ENCODE results near the gene MSI2.

- TF ChIP-seq SP1 (CRISPR knock-in tag; IDR thresholded peaks at IDR 0.05) (no peak), MXI1 (IDR thresholded peaks at IDR 0.05; ENCODE audit: low read depth, low read length) (no peak), ZBTB7A (IDR thresholded peaks at IDR 0.05; ENCODE audit: borderline replicate concordance, control insufficient read depth, low read depth, low read length) (no peak), ZNF764 (CRISPR knock-in tag; IDR thresholded peaks at IDR 0.05; ENCODE audit: low read depth) (no peak)
Measured at GRCh38 chr17:57211543-57211942, 44.8 kb upstream of the MSI2 start.

Data from K562 (cell line).